HG03342 (cell line): Measurements from ENCODE around the gene ISG15.
"Not testable (repeated sequence)": the region's sequence is repeated elsewhere in the genome, so short reads cannot be mapped to it uniquely, and the experiment has no call there.

Experiments used
- ATAC-seq: cut with Tn5 transposase; IDR thresholded peaks from one replicate; pipeline ENCODE4 v1.9.1; 2021; ENCODE audit warnings: mild to moderate bottlenecking, moderate library complexity; ENCODE audit not compliant: unreplicated experiment

Gene ISG15

GRCh38 chr1:1055841-1056736 lies 42.8 kb downstream of the ISG15 start:
- no peak for ATAC-seq

DNA sequence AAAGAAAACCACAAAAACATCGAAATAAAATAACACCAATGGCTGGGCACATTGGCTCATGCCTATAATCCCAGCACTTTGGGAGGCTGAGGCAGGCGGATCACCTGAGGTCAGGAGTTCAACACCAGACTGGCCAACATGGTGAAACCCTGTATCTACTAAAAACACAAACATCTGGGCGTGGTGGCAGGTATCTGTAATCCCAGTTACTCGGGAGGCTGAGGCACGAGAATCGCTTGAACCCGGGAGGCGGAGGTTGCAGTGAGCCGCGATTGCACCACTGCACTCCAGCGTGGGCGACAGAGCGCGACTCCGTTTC lies 44.4 kb downstream of the ISG15 start:
- not testable (repeated sequence) for ATAC-seq

DNA sequence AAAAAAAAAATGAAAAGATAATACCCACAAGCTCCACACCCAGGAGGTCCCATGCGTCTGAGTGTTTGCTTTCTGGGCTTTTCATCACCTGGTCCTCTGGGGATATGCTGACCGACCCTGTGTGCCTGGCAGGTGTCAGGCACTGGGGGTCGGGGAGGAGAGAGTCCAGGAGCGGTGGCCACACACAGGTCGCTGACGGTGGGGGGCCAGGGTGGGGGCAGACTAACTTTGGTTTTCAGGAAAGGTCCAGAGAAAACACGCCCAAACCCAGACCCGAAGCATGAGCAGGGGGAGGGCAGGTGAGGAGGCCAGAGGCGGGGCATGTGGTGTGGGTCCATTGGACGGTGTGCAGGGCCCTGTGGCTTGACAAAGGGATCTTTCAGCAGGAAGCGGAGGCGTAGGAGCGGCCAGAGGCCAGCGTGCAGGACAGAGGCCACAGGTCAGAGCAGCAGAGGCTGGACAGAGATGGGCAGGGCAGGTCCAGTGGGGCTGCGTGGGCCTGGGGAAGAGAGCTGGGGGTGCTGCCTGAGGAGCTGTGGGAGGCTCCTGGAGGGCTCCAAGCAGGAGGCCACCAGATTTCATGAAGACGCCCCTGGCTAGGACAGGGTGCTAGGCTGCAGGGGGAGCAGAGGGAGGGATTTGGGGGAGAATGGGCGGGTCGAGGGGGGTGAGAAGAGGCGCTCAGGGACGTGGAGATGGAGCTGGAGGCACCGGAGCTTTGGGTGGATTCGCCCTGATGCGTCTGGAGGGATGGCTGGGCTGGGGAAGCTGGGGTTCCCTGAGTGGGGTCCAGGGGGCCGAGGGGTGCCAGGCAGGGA lies 45.0 kb downstream of the ISG15 start:
- ATAC-seq = no peak

DNA sequence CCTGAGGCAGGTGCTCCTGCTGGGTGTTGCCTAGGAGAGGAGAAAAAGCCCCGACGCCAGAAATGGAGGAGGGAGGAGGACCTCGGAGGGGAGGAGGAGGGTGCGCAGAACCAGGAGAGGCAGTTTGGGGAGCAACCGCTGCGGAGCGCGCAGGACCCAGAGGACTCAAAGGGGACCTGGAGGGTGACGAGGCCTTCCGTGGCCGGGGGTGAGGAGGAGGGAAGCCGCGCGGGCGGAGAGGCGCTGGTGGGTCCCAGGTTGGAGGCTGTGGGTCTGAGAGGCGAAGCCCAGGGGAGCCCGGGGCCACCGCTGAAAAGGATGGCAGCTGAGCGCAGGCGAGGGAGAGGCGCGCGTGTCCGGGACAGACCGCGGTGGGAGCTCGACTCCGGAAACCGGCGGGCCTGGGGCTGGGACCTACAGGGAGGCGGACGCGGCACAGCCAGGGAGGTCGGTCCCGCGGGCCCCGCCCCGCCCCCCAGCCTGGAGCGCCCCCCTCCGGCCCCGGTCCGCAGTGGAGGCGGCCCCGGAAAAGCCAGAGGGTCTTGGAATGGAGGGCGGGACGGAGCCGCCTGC lies 45.7 kb downstream of the ISG15 start:
- ATAC-seq = peak; percentile 34

DNA sequence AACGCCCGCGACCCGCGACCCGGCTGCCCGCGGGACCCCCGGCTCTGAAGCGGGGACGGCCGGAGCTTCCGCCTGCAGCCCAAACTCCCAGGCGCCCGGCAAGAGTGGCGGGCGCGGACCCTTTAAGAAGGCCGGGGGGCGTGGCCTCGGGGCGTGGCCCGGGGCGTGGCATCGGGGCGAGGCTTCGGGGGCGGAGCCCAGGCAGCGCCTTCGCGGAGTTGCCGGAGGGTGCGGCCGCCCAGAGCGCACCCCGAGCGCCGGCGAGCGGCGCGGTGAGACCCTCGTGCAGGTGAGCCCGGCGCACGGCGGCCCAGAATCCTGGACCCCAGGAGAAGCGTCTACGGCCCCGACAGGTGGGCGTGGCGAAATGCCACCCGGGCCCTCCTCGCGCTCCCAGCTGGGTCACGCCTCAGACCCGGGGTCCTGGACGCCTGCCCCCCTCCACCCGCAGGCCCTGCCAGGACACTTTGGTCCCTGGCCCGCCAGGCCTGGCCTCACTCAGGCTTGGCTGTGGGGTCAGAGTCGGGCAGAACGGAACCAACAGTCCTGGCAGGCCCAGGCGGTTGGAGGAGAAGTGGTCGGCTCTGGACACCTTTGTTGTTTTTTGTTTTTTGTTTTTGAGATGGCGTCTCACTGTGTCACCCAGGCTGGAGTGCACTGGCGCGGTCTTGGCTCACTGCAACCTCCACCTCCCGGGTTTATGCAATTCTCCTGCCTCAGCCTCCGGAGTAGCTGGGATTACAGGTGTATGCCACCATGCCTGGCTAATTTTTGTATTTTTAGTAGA lies 46.4 kb downstream of the ISG15 start:
- ATAC-seq = peak; percentile 71

GRCh38 chr1:1060281-1061000 lies 47.1 kb downstream of the ISG15 start:
- no peak for ATAC-seq

- no peak for ATAC-seq
Observed at GRCh38 chr1:1061682-1062345, 48.5 kb downstream of the ISG15 start.

- no peak for ATAC-seq
Observed at GRCh38 chr1:1062348-1063163, 49.3 kb downstream of the ISG15 start.

DNA sequence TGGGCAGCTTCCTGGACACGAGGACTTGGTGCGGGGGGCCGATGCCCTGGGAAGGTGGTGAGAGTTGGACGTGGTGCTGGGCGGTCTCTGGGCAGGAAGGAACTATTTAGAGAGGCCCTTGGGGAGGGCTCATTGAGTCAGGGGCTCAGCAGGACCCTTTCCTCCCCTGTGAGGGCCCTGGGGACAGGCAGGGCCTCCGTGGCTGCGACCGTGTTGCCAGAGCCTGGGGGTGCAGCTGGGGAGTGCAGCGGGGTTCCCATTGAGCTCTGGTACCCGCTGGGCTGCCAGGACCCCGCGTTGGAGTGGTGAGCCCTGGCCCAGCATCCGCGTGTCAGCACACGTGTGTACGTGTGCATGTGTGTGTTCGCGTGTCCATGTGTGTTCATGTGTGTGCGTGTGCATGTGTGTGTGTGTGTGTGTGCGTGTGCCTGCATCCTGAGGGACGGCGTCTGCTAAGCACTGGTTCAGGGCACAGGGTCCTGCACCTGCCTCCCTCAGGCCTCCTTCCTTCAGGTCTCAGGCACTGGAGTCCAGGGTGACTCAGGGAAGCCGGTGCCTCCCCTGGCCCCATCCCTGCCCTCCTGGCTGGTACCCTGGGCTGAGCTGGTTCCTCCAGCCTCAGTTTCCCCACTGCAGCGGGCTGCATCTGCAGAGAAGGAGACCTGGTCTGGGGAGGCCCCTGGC lies 50.1 kb downstream of the ISG15 start:
- no peak for ATAC-seq
